T-helper 2 cell (primary cell): Measurements from ENCODE around the gene LRRC56.

Experiments
- DNase-seq, 5 experiments: peaks; one replicate each; pipeline versions ENCODE4 v3.0.0 to v3.0.0-alpha.2; 2012 to 2022

The LRRC56 gene

DNA sequence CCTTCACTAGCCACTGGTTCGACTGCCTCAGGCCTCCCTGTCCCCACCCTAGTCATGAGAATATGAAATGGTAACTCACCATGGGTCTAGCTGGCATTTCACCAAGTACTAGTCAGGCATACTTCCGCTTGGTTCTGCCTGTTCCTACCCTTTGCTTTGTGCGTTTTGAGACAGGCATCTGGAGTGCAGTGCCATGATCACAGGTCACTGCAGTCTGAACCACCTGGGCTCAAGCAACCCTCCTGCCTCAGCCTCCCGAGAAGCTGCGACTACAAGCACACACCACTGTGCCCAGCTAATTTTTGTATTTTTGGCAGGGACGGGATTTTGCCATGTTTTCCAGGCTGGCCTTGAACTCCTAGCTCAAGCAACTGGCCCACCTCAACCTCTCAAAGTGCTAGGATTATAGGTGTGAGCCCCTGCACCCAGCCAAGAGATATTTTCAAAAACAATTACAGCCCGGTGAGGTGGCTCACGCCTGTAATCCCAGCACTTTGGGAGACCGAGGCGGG is 16.1 kb upstream of the LRRC56 start:
- no peak for DNase-seq

DNA sequence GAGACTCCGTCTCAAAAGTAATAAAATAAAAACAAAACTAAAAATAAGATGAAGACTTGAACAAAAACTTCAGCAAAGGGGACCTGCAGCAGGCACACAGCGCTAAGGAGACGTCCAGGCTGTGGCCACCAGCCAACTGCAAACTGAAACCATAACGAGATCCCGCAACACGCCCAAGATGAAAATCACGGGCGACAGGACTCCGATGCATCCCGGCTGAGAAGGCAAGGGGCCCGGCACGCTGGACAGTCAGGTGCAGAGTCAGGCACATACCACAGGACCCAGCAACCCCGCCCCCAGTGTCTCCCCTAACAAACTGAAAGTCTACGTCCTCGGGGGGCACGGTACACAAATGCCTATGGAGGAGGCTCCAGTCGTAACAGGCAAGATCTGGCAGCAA is 11.1 kb upstream of the LRRC56 start:
- DNase-seq: no peak

DNA sequence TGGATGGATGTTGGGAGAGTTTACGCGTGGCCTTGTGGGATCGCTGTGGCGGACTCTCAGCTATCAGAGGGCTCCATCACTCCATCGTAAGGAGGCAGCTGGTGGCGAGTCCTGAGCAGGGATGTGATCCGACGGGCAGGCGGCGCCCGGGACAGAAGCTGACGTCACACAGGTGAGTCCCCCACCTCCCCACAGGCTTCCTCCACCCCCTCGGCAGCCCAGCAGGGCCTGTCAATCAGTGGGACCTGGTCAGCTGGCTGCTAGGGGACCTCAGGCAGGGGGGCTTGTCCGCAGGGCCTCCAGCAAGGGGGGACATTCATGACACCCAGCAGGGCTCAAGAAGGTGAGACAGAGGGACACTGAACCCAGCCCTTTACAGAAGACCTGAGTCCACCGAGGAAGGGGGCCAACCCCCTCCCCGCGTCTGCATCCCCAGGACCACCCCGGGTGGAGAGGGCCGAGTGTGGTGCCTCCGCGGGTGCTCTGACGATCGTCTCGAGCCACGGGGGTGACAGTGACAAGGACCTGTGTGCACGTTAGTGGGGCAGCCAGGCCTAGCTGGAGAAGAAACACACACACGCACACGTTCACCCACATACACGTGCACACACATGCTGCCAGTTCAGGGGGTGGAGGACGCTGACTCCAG is 9.0 kb upstream of the LRRC56 start:
- DNase-seq: no peak

DNA sequence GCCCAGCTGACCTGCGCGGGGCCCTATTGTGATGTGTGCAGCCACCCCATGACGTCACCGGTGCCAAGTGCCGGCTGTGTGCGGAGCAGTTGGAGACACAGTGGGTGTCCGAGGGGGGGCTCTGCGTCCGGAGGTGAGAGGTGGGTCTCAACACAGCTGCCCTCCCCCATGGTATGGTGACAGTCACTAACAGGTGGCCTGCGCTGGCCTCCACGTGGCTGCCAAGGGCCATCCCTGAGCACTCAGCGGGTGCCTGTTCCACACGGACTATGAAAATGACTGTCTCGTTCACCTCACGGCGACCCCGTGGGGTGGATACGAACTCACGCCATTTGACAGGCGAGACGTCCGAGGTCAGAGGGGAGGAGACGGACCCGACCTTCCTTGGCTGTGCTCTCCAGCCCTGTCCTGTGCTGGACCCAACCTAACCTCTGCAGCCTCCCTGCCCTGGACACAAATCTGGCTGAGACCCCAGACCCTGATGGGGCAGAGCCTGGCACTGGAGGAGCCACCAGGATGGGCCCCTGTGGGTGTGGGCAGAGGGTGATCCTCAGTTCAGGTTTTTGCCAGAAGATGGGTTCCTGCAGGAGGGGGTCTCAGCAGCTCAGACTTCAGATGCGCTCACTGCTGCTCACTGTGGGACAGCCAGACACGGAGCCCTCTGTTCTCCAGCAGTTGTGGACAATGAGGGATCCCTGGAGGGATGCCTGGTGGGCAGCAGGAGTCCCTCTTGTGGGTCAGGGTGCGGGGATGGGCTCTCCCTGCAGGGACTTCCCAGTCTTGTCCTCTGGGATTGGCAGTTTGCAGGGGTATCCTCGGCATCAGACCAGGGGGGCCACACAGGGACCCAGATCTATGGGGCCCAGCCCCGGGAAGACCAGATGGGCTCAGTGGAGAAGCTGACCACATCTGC is 8.3 kb upstream of the LRRC56 start:
- DNase-seq: no peak

DNA sequence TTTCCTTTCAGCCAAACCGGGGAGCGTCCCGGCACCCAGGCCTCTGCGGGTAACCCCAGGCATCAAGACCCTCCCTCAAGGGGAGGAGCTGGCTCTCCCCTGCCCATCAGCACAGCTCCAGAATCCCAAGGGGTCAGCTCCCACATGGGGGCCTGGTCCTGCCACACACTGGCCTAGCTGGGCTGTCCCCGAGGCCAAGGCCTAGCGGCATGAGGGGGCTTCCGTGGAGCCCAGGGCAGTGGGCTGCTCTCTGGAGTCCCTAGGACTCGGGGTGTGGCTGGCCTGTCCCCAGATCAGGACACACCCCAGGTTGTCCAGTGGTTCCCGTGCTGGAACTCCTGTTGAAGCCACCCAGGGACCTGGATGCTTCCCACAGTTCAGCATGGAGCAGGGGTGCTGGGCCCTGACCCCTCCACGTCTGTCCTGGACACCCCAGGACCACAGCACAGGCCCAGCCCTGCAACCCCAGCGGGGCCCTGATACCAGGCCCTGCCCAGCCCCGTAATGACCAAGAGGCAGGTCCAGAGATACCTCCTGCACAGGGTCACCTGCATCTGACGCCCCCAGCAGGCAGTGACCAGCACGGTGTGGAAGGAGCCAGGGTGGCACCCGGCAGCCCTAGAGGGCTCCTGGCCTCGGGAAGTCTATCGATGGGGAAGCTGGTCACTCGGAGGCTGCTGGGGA is 7.5 kb upstream of the LRRC56 start:
- DNase-seq: no peak

DNA sequence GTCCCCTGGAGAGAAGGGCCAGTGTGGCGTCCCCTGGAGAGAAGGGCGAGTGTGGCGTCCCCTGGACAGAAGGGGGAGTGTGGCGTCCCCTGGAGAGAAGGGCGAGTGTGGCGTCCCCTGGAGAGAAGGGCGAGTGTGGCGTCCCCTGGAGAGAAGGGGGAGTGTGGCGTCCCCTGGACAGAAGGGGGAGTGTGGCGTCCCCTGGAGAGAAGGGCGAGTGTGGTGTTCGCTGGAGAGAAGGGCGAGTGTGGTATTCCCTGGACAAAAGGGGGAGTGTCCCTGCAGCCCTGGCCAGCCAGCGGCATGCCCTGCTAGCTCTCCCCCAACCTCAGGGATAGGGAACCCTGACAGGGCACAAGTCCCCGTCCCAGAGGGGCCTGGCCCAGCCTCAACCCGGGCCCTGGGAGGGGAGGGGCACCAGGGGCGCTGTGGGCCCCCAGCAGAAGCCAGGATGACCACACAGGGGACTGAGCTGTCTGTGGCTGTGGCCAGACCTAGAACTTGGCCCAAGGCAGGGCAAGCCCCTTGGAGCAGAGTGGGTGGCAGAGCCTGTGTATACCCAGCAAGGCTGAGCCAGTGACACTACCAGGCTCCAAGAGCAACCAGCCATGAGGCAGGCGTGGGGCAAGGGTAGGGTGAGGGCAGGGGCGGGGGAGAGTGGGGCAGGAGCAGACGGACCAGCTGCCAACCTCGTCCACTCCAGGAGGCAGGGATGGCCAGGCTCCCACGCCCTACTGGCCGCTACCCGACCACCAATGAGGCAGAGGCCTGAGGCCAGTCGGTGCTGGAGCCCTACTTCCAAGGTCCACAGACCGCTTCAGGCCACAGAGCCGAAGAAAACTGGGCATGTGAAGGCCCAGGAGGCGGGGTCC is 6.1 kb upstream of the LRRC56 start:
- DNase-seq: no peak

DNA sequence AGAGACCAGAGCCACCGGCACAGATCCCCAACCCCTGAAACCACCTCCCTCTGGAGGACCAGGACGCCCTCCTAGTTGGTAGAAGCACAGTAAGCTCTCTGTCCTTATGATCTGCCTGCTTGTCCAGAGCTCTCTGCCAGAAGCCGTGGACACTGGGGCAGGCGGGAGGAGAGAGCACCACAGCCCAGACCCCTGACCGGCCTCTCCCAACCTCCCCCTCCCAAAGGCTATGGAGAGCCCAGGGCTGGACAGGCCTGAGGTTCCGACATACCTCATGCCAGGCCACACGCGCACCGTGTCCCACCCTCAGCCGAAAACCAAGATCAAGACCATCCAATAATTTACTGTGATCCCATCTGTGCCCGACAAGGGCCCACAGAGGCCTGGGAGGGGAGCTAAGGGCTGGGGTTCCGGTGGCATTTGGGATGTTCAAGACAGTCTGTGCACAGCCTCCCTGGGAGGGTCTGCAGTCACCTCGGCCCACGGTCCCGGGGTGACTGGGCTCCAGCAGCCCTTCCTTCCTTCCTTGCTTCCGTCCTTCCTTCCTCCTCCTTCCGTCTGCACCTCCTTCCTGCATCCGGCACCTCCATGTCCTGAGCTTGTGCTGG is 5.3 kb upstream of the LRRC56 start:
- no peak for DNase-seq

DNA sequence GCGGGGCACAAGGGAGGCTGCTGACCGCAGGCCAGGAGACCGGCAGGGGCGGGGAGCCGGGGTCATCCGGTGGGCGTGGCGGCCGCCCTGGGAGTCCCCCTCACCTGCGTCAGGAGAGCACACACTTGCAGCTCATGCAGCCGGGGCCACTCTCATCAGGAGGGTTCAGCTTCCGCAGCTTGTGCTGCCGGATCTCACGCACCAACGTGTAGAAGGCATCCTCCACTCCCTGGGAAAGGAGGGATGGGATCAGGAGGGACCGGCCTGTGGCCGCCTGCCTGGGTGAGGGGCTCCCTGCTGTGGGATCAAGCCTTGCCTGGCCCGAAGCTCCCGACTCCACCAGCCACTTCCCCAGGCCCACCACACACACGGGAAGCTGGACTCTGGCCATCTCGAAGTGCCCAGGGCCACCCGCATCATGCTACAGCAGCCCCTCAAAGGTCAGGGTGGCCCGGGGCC is 4.8 kb upstream of the LRRC56 start:
- no peak for DNase-seq

DNA sequence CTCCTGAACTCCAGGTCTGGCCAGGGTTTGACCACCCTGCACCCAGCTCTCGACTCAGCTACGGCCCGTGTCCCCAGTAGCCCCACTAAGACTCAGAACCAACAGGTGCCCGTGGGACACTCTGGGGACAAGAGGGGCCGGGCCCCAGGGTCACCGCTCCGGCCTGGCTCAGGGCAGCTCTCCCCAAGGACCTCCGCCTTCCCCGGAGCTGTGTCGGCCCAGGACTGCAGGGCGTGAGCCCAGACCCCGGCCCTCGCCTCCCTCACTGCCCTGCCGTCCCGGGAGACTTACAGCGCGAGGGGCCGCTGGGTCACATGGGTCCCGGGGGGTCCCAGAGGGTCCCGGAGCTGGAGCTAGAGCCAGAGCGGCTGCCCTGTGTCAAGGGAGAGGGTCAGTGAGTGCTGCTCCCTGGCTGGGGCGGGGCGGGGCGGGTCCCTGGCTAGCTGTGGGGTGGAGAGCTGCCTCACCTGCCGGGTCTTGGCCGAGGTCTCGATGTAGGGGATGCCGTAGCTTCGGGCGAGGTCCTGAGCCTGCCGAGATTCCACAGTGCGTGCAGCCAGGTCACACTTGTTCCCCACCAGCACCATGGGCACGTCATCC is 4.2 kb upstream of the LRRC56 start:
- no peak for DNase-seq

DNA sequence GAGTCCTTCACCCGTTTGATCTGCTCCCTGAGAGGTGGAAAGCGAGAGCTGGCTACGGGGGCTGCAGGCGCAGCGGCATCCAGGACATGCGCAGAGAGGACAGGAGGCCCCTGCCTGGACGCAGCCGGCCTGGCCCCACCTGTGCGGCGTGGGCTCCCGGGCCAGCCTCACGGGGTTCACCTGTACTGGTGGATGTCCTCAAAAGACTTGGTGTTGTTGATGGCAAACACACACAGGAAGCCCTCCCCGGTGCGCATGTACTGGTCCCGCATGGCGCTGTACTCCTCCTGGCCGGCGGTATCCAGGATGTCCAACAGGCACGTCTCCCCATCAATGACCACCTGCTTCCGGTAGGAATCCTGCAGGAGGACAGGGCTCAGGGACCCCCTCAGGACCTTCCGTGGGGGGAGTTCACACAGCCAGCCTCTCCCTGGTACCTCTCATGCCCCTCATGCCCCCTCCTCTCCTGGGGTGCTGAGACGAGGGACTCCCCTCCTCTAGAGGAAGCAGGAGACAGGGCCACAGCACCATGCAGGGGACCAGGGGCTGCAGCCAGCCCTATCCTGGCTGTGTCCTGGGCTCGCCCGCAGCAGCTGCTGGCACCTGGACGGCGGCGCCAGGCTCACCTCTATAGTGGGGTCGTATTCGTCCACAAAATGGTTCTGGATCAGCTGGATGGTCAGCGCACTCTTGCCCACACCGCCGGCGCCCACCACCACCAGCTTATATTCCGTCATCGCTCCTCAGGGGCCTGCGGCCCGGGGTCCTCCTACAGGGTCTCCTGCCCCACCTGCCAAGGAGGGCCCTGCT is 3.5 kb upstream of the LRRC56 start:
- no peak for DNase-seq

DNA sequence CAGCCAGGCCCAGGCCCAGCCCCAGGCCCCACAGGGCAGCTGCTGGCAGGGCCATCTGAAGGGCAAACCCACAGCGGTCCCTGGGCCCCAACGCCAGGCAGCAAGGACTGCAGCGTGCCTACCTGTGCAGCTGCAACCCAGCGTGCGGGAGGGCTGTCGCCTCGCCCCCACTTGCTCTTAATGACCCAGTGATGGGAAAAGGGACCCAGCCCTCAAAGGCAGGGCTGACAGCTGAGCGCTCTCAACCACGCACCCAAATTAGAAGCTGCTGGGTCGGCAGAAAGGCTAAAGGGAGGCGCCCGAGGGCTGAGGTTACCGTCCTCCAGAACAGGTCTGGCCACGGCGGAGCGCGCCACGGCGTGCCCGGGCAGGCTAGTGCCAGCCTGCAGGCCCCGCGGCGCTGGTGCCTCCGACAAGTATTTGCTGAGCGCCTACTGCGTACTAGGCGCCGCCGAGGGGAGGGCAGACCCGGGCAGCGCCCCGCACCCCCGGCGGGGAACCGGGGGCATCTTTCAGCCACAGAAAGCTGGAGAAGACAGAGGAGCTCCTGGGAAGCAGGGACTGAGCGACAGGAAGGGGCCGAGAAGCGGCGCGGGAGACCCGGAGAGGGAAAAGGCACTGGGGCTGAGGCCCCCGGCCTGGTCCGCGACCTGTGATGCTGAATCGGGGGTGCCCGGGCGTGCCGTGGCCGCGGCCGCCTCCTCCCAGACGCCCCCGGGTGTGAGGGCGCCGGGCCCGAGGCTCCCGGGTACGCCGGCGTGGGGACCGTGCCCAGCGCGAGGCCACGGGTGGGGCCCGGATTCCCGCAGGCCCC is 2.7 kb upstream of the LRRC56 start:
- DNase-seq: peak in 1 of 5 experiments; percentile 67

DNA sequence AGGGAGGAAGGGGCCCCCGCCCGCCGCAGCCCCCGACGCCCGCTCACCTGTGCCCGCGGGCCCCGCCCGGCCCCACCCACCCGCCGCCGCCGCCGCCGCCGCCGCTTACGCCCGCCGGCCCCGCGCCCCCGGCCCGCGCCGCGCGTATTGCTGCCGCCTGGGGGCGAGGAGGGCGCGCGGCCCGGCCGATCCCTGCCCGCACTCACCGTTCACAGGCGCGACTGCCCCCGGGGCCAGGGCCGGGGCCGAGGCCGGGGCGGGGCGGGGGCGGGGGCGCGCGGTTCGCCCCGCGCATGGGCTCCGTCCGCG is 2.2 kb upstream of the LRRC56 start:
- DNase-seq: no peak

DNA sequence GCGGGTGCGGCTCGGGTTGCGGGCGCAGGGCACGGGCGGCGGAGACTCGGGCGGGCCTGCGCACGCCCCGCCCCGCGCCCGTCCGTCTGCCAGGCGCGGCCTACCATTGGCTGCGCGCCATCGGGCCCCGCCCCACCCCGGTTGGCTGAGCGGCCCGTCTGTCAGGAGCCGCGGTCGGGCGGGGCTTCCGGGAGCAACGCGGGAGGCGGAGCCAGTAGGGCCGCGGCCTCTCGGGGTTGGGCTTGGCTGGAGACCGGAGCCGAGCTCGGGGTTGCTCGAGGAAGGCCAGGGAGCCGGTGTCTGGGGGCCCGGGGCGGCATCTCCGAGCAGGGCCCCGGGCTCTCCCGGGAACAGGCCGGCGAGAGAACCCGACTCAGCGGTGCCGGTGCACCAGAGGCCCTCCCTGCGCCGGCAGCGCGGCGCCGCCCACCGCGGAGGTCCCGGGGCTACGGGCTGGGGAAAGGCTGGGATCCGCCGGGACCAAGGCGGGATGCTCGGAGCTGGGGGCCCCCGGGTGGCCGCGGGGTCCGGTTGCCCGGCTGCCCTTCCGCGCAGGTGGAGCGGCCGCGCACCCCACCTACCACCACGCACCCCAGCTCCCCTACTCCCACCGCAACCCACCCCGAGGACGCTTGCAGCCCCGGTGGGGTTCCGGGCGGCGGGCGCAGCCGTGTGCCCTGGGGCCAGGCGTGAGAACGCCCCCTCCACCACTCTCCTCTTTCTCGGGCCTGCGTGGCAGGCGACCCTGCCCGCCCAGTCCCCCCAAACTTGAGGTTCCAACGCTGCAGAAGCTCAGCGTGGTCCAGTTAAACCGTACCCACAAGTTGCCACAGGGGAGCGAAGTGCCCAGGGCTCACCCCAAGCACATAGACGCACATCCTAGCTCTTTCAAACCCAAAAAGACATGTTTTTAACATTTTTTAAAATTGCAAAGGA is 1.5 kb upstream of the LRRC56 start, which contains the start of gene HRAS:
Gene HRAS (minus strand): TSS at position 58 of the 936 bp plus-strand sequence.
- peak; percentile 92 to 97 (median 95) for DNase-seq

DNA sequence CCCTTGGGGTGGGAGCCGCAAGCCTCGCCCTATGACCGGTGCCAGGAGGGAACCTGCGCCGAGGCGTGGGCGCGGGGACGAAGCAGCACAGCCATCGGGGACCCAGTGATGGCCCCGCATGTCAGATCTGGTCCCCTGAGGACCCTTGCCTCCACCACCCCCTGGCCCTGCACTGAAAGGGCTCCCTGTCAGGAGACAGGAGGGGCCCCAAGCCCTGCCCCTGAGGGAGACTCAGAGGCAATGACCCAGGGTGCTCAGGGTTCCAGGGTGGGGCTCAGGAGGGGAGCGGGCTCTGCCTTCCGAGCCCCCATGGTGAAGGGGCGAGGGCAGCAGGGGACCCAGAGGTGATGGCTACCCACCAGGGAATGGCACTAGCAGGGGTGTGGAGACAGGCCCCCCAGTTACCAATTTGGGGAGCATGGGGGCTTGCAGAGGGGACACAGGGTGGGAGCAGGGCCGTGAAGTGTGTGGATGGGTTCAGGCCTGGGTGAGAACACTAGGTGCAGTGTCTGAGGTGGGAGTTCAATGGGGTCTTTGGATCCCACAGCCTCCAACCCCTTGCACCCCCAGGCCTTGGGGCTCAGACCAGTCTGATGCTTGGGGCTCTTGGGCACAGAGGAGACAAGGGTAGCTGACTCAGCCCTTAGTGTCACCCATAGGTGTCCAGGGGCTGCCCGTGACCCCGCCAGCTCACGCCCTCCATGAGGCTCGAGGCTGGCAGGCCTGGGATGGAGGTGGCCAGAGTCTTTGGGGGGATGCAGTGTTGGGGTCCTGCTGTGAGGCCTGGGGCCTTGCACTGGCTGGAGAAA is 499 bp downstream of the LRRC56 start:
- DNase-seq: no peak

DNA sequence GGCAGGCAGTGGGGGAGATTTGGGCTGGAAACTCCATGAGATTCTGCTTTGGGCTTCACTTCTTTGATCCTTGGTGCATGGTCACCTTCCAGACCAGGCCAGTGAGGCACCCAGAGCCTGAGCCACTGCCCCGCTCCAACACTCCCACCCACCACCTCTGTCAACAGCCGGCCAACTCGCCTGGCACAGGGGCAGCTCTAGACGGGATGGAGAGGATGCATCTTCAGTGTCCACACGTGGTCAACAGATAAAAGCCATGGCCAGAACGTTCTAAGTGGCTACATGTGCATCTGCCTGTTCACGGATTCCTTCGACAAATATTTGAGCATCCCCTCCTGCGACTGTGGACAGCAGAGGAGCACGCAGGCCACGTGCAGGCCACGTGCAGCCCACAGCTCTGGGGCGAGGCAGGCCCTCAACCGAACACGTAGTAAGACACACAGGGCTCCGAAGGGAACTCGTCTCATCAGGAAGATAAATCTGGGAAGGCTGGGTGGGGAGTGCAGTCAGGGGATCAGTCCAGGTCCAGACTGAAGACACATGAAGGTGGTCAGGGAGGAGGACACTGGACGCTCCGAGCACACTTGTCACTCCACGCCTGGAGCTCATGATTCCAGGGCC is 1.2 kb downstream of the LRRC56 start:
- peak in 1 of 5 experiments; percentile 1 for DNase-seq

DNA sequence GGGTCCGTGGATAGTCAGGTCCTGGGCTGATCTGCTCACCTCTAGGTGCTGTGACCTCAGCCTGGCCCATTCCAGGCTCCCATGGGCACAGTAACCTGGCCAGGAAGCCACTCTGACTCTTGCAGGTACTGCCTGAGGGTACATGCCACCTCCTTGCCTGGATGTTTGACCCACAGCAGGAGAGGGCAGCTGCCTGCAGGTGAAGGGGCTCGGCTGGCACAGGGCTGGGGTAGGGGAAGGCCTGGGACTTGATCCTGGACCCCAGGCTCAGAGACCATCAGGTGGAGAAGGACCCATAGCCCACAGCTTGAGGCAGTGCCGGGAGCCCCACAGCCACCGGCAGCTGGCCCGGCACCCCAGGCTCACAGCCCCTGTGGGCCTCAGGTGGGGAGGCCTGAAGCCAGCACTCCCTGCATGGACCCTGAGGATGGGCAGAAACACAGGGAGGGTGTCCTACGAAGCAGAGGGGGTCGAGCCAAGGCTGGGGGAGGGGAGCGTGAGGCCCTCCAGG is 2.7 kb downstream of the LRRC56 start:
- DNase-seq: no peak
